HG03521 (cell line): ENCODE data around the gene MYH16.
"Not testable (repeated sequence)": the region's sequence is repeated elsewhere in the genome, so short reads cannot be mapped to it uniquely, and the experiment has no call there.

Experiments
- ATAC-seq: cut with Tn5 transposase; IDR thresholded peaks from one replicate; pipeline ENCODE4 v1.9.1; 2021; ENCODE audit warnings: mild to moderate bottlenecking, moderate library complexity; ENCODE audit not compliant: unreplicated experiment

MYH16 gene

GRCh38 chr7:99350641-99351040 is 78.0 kb downstream of the MYH16 start:
- not testable (repeated sequence) for ATAC-seq

- ATAC-seq = no peak
Observed at GRCh38 chr7:99352247-99352646, 79.6 kb downstream of the MYH16 start.

GRCh38 chr7:99355098-99355497 is 82.5 kb downstream of the MYH16 start:
- no peak for ATAC-seq

- ATAC-seq = no peak
Observed at GRCh38 chr7:99357701-99358490, 85.3 kb downstream of the MYH16 start.

DNA sequence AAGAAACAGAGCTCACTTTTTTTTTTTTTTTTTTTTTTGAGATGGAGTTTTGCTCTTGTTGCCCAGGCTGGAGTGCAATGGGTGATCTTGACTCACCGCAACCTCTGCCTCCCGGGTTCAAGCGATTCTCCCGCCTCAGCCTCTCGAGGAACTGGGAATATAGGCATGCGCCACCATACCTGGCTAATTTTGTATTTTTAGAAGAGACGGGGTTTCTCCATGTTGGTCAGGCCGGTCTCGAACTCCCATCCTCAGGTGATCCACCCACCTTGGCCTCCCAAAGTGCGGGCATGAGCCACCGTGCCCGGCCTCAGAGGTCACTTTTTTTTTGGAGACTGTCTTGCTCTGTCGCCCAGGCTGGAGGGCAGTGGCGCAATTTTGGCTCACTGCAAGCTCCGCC is 85.9 kb downstream of the MYH16 start:
- ATAC-seq = not testable (repeated sequence)

DNA sequence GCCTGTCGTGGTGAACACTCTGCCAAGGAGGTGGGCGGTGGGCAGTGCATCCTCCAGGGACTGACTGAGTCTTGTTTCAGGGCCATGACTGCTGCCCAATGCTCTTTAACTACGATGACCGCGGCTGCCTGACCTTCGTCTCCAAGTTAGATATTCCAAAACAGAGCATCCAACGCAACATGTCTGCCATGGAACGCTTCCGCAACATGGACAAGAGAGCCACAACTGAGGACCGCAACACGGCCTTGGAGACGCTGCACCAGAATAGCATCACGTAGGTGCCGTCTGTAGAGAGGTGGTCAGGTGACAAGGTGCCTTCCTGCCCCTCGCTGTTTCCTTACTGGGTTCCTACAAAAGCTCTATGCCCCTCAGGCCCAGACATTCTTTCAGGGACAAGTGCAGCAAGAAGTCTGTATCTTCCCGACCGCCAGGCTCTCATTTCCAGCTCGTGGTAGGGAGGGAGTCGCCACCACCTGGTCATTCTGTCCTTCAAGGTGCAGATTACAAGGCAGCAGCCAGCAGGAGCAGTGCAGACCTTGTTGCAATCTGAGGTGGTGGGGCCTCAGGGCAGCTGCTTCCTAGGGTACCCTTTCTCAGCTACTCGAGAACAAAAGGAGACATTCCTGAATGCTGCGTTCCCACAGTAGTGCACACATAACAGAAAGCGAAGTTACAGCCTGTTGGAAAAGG is 87.0 kb downstream of the MYH16 start:
- ATAC-seq = no peak
